CD4-positive, alpha-beta T cell treated with Interleukin-15 for 1 hour (primary cell): ENCODE results near the gene MARCHF9.
"Not testable (repeated sequence)": the region's sequence is repeated elsewhere in the genome, so short reads cannot be mapped to it uniquely, and the experiment has no call there.

Experiments
- DNase-seq: peaks from one replicate; pipeline ENCODE4 v3.0.0-alpha.2; 2020

The MARCHF9 gene

GRCh38 chr12:57754411-57755193 is at the start of gene MARCHF9:
TSS of gene MARCHF9 (plus strand) at chr12:57755103. CDS start at chr12:57755529, 426 bp downstream.
- peak; percentile 91 for DNase-seq

- no peak for DNase-seq
Measured at GRCh38 chr12:57707250-57707649, 47.7 kb upstream of the MARCHF9 start.

GRCh38 chr12:57708296-57708695 is 46.6 kb upstream of the MARCHF9 start:
- no peak for DNase-seq

- DNase-seq: no peak
Measured at GRCh38 chr12:57712701-57713100, 42.2 kb upstream of the MARCHF9 start.

GRCh38 chr12:57713209-57713608 is 41.7 kb upstream of the MARCHF9 start:
- DNase-seq: no peak

GRCh38 chr12:57715036-57715748 is 39.7 kb upstream of the MARCHF9 start:
- not testable (repeated sequence) for DNase-seq

- no peak for DNase-seq
Measured at GRCh38 chr12:57715786-57716185, 39.1 kb upstream of the MARCHF9 start.

- no peak for DNase-seq
Measured at GRCh38 chr12:57716305-57716704, 38.6 kb upstream of the MARCHF9 start.

- no peak for DNase-seq
Measured at GRCh38 chr12:57717131-57717530, 37.8 kb upstream of the MARCHF9 start.

GRCh38 chr12:57717846-57718640 is 36.9 kb upstream of the MARCHF9 start:
- no peak for DNase-seq

GRCh38 chr12:57718641-57719528 is 36.0 kb upstream of the MARCHF9 start:
- DNase-seq: no peak

GRCh38 chr12:57719777-57720605 is 34.9 kb upstream of the MARCHF9 start:
- no peak for DNase-seq

GRCh38 chr12:57720606-57721595 is 34.0 kb upstream of the MARCHF9 start:
- DNase-seq: no peak

GRCh38 chr12:57721846-57722608 is 32.9 kb upstream of the MARCHF9 start:
- DNase-seq: not testable (repeated sequence)

GRCh38 chr12:57722716-57723629 is 31.9 kb upstream of the MARCHF9 start:
- no peak for DNase-seq

- no peak for DNase-seq
Measured at GRCh38 chr12:57723630-57723962, 31.3 kb upstream of the MARCHF9 start.

- DNase-seq: no peak
Measured at GRCh38 chr12:57724003-57724935, 30.6 kb upstream of the MARCHF9 start.
